Endothelial cell of umbilical vein (primary cell): ENCODE measurements around the gene ZNF438. TPM values are rescaled to one million over a fixed set of nuclear protein-coding genes. Genes with fewer than 3 reads are reported as not detected.

Source experiments
- BruUV-seq: library from RNA; stranded (reverse); fragments of 400-500 nt; replicated peaks from 2 replicates; lab custom pipeline; 2021; lab: Mats Ljungman, UMichigan
- CTCF ChIA-PET: fragments of 300-600, 350-600 bp; sonication (Branson Sonifier 250); formaldehyde crosslinking; loops from one replicate; lab custom pipeline; 2021; ENCODE audit warnings: antibody characterized with exemption, inconsistent platforms; lab: Charles Lee
- POLR2A ChIA-PET: fragments of 300-600, 350-600 bp; sonication (Branson Sonifier 250); formaldehyde crosslinking; loops from one replicate; lab custom pipeline; 2021; ENCODE audit warnings: antibody characterized with exemption, inconsistent platforms; lab: Charles Lee
- DNase-seq: peaks from one replicate; pipeline ENCODE4 v3.0.0-alpha.2; 2011; ENCODE audit warnings: low read depth, low spot score
- FAIRE-seq: peaks from 2 replicates; lab custom pipeline; 2011; peaks lifted over from hg19 to GRCh38; lab: Jason Lieb, UNC
- H2AFZ ChIP-seq: 2 replicates; pipeline ENCODE4 v1.6.0; 2012; ENCODE audit warnings: low read depth, low read length, control low read depth, inconsistent platforms
- H3K27ac ChIP-seq: 2 replicates; pipeline ENCODE4 v1.5.1; 2011; ENCODE audit warnings: low read depth, mild to moderate bottlenecking, control low read depth, low read length, moderate library complexity; ENCODE audit not compliant: insufficient read depth
- H3K27me3 ChIP-seq, 2 experiments: 2 replicates each; pipeline versions ENCODE4 v1.6.0 to v1.6.1; 2011; ENCODE audit warnings: low read length in 2 of 2, mixed read lengths in 1 of 2; ENCODE audit not compliant: control insufficient read depth in 2 of 2, insufficient read depth in 2 of 2
- H3K36me3 ChIP-seq, 2 experiments: 2 replicates in 1 of 2; 3 replicates in 1 of 2; pipeline ENCODE4 v1.5.1; 2011; ENCODE audit warnings: low read length in 2 of 2, mild to moderate bottlenecking in 1 of 2, moderate library complexity in 1 of 2; ENCODE audit not compliant: control insufficient read depth in 2 of 2, insufficient read depth in 2 of 2; ENCODE audit errors: extremely low read depth in 1 of 2
- H3K4me1 ChIP-seq: 3 replicates; pipeline ENCODE4 v1.5.1; 2011; ENCODE audit warnings: mild to moderate bottlenecking, low read length; ENCODE audit not compliant: control insufficient read depth, insufficient read depth; ENCODE audit errors: extremely low read depth
- H3K4me2 ChIP-seq: 2 replicates; pipeline ENCODE4 v1.6.1; 2011; ENCODE audit warnings: low read length, control low read depth, mixed read lengths; ENCODE audit not compliant: insufficient read depth
- H3K4me3 ChIP-seq, 3 experiments: fragments of 200-600 bp in 1 of 3; sonication (generic), shearing (Covaris generic) in 1 of 3; replicated peaks in 1 of 3; 2 replicates each; pipeline ENCODE4 v1.5.1; 2011 to 2016; ENCODE audit warnings: control low read depth in 3 of 3, low read length in 3 of 3, mild to moderate bottlenecking in 2 of 3, inconsistent platforms in 1 of 3, low read depth in 1 of 3, moderate library complexity in 1 of 3; ENCODE audit not compliant: insufficient read depth in 1 of 3
- H3K79me2 ChIP-seq: 2 replicates; pipeline ENCODE4 v1.6.0; 2012; ENCODE audit warnings: low read length, inconsistent platforms; ENCODE audit not compliant: control insufficient read depth, insufficient read depth
- H3K9ac ChIP-seq: replicated peaks from 2 replicates; pipeline ENCODE3; 2011; ENCODE audit warnings: low read length, control low read depth; ENCODE audit not compliant: insufficient read depth; ENCODE audit errors: extremely low read depth
- H3K9me1 ChIP-seq: replicated peaks from 3 replicates; pipeline ENCODE4 v1.6.0; 2011; ENCODE audit warnings: mild to moderate bottlenecking, low read length; ENCODE audit not compliant: control insufficient read depth, insufficient read depth; ENCODE audit errors: extremely low read depth
- H3K9me3 ChIP-seq: replicated peaks from 2 replicates; pipeline ENCODE4 v1.5.1; 2012; ENCODE audit warnings: low read length, inconsistent platforms; ENCODE audit not compliant: control insufficient read depth, insufficient read depth
- H4K20me1 ChIP-seq: replicated peaks from 2 replicates; pipeline ENCODE3; 2011; ENCODE audit warnings: mild to moderate bottlenecking, low read length; ENCODE audit not compliant: control insufficient read depth, insufficient read depth; ENCODE audit errors: extremely low read depth
- CTCF ChIP-seq, 2 donors: IDR thresholded peaks; 1 replicate in 1 of 2; 2 replicates in 1 of 2; pipeline ENCODE4 v1.5.1; 2011; ENCODE audit warnings: low read length in 2 of 2, mild to moderate bottlenecking in 2 of 2, moderate library complexity in 2 of 2, control low read depth in 1 of 2, inconsistent platforms in 1 of 2, low read depth in 1 of 2; ENCODE audit not compliant: insufficient read depth in 1 of 2; ENCODE audit errors: extremely low read depth in 1 of 2
- EZH2 ChIP-seq: IDR thresholded peaks from 2 replicates; pipeline ENCODE4 v1.6.1; 2012; ENCODE audit warnings: borderline replicate concordance, low read depth, mild to moderate bottlenecking, moderate library complexity, low read length, inconsistent platforms; ENCODE audit not compliant: severe bottlenecking
- FOS ChIP-seq: IDR thresholded peaks from 2 replicates; pipeline ENCODE4 v1.6.1; 2011; ENCODE audit warnings: mild to moderate bottlenecking, low read length, moderate library complexity, borderline replicate concordance; ENCODE audit not compliant: insufficient read depth
- GATA2 ChIP-seq: IDR thresholded peaks from 2 replicates; pipeline ENCODE4 v1.7.0; 2011; ENCODE audit warnings: low read depth, mild to moderate bottlenecking, moderate library complexity, mixed read lengths, low read length; ENCODE audit not compliant: insufficient read length, insufficient read depth
- JUN ChIP-seq: IDR thresholded peaks from 2 replicates; pipeline ENCODE4 v1.6.1; 2011; ENCODE audit warnings: borderline replicate concordance, low read depth; ENCODE audit not compliant: insufficient read length, insufficient read depth
- MAX ChIP-seq: IDR thresholded peaks from 2 replicates; pipeline ENCODE4 v1.6.1; 2011; ENCODE audit not compliant: insufficient read depth, insufficient read length
- MYC ChIP-seq: IDR thresholded peaks from one replicate; pipeline ENCODE4 v1.6.1; 2011; ENCODE audit warnings: mild to moderate bottlenecking, low read depth, low read length
- POLR2A ChIP-seq: IDR thresholded peaks from 2 replicates; pipeline ENCODE4 v1.6.1; 2012; ENCODE audit warnings: low read depth, mild to moderate bottlenecking, control low read depth, low read length
- POLR2AphosphoS5 ChIP-seq: IDR thresholded peaks from 2 replicates; pipeline ENCODE4 v1.6.1; 2012; ENCODE audit warnings: low read depth, mild to moderate bottlenecking, control low read depth, low read length, moderate library complexity; ENCODE audit not compliant: insufficient read depth
- dilution Hi-C: fragments of 300-500 bp; cut with MboI; formaldehyde crosslinking; loops from one replicate; pipeline ENCODE4 v1.15.0; 2019; ENCODE audit warnings: low sequenced_read_pairs; ENCODE audit not compliant: extremely low pct_ligation_motif_present
- intact Hi-C: fragments of 100-400 bp; cut with micrococcal nuclease; formaldehyde crosslinking; loops from one replicate; pipeline ENCODE4 v1.10.0; 2022
- polyA plus RNA-seq, 4 experiments: library from polyadenylated mRNA; depleted of rRNA in 3 of 4; stranded (reverse) in 3 of 4; unstranded in 1 of 4; fragments of >200 nt; gene quantifications; 2 replicates each; pipeline versions ENCODE4 v1.2.1 to v1.2.3, GENCODE V29; 2011 to 2012; ENCODE audit warnings: missing spikeins in 1 of 4
- total RNA-seq: library from RNA; stranded (reverse); gene quantifications from 2 replicates; pipeline ENCODE4 v1.2.3, GENCODE V29; 2021

Gene ZNF438
- total and polyA plus RNA-seq, 2 donors (not counting 3 experiments of a cell fraction or from before 2014, with no cell fraction given), result 7.2 to 15.1 TPM

GRCh38 chr10:30806850-30807249 lies 224.8 kb downstream of the ZNF438 start:
- no peaks in the 10 kb centered on the region for H3K36me3 ChIP-seq
- POLR2A ChIA-PET, result no interaction called here
- CTCF ChIA-PET, result no interaction called here
- no peak overlapping the region for H3K4me3 ChIP-seq
- no peaks in the 10 kb centered on the region for H3K9me1 ChIP-seq
- H3K9me3 ChIP-seq, result no peaks in the 10 kb centered on the region
- DNase-seq, result no peak
- intact Hi-C loops (no loop called here), dilution Hi-C loops (no loop called here)
- H3K27ac ChIP-seq, result no peak overlapping the region
- no peak overlapping the region for H2AFZ ChIP-seq
- peaks cover 17% of the 10 kb centered on the region for H3K4me1 ChIP-seq
- no peaks in the 10 kb centered on the region for H4K20me1 ChIP-seq
- TF ChIP-seq POLR2AphosphoS5, result no peak
- no peak for TF ChIP-seq POLR2A
- no peak for TF ChIP-seq MAX
- TF ChIP-seq GATA2, result no peak
- no peak for TF ChIP-seq CTCF (IDR thresholded peaks at IDR 0.05; ENCODE audit: extremely low read depth in 1 of 2, insufficient read depth in 1 of 2, low read depth in 1 of 2, low read length in 2 of 2)
- TF ChIP-seq FOS, result no peak
- TF ChIP-seq JUN, result no peak
- TF ChIP-seq EZH2, result no peak
- no peak for TF ChIP-seq MYC
- H3K79me2 ChIP-seq, result no peaks in the 10 kb centered on the region
- no TSS peak for BruUV-seq
- FAIRE-seq, result no peak
- H3K4me2 ChIP-seq, result no peak overlapping the region
- H3K9ac ChIP-seq, result no peak overlapping the region
- no peaks in the 10 kb centered on the region for H3K27me3 ChIP-seq
